Breast epithelium (tissue), 3 donors: ENCODE data around the gene YAF2.

Source experiments
- POLR2AphosphoS5 ChIP-seq, 3 donors: sonication (generic); formaldehyde crosslinking; IDR thresholded peaks; one replicate each; pipeline ENCODE4 v1.6.1; 2017; ENCODE audit warnings: antibody characterized with exemption in 3 of 3
- TF ChIP-seq, protein P1 (sequence below), 3 donors: fragments of 450-650 bp; IDR thresholded peaks; one replicate each; pipeline ENCODE4 v1.5.1; 2016 to 2017; ENCODE audit warnings: antibody characterized with exemption in 3 of 3, mild to moderate bottlenecking in 3 of 3, moderate library complexity in 3 of 3

- no peak for TF ChIP-seq POLR2AphosphoS5 (IDR thresholded peaks at IDR 0.05)
- TF ChIP-seq, protein P1, sequence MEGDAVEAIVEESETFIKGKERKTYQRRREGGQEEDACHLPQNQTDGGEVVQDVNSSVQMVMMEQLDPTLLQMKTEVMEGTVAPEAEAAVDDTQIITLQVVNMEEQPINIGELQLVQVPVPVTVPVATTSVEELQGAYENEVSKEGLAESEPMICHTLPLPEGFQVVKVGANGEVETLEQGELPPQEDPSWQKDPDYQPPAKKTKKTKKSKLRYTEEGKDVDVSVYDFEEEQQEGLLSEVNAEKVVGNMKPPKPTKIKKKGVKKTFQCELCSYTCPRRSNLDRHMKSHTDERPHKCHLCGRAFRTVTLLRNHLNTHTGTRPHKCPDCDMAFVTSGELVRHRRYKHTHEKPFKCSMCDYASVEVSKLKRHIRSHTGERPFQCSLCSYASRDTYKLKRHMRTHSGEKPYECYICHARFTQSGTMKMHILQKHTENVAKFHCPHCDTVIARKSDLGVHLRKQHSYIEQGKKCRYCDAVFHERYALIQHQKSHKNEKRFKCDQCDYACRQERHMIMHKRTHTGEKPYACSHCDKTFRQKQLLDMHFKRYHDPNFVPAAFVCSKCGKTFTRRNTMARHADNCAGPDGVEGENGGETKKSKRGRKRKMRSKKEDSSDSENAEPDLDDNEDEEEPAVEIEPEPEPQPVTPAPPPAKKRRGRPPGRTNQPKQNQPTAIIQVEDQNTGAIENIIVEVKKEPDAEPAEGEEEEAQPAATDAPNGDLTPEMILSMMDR (IDR thresholded peaks at IDR 0.05), result no peak
Observed at GRCh38 chr12:42141981-42142606, 96.0 kb downstream of the YAF2 start.
